GM13976 (cell line): ENCODE data around the gene RBMS2.

Source experiments
- DNase-seq: peaks from one replicate; pipeline ENCODE4 v3.0.0; 2012; ENCODE audit warnings: low spot score
- in situ Hi-C: fragments of 300-500 bp; cut with MboI; formaldehyde crosslinking; loops from one replicate; pipeline ENCODE4 v1.12.0; 2022; ENCODE audit warnings: low sequenced_read_pairs, mixed read lengths, inconsistent platforms; ENCODE audit not compliant: unreplicated experiment
- TF ChIP-seq, protein P1 (sequence below): IDR thresholded peaks from 2 replicates; pipeline ENCODE4 v1.5.1; 2012; ENCODE audit warnings: borderline replicate concordance, mild to moderate bottlenecking; ENCODE audit not compliant: insufficient read depth; ENCODE audit errors: extremely low read depth, missing control alignments, control extremely low read depth

Gene RBMS2

DNA sequence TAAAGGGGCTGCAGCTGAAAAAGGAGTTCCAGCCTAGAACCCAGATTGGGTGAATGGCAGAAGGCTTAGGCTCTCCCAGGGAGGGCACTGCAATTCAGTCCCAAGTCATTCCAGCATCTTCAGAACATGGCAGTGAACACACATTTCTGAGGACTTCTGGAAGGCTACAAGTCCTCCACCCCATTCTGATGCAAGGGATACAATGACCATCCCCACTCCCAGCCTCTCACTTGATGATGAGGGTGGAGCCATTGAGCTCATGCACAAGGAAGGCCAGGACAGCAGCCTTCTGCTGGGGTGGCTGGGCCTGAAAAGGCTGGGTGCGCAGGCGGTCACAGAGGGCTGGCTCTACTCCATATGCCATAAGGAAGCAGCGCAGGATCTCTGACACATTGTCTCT lies 82.7 kb downstream of the RBMS2 start:
- DNase-seq: no peak
- TF ChIP-seq, protein P1, sequence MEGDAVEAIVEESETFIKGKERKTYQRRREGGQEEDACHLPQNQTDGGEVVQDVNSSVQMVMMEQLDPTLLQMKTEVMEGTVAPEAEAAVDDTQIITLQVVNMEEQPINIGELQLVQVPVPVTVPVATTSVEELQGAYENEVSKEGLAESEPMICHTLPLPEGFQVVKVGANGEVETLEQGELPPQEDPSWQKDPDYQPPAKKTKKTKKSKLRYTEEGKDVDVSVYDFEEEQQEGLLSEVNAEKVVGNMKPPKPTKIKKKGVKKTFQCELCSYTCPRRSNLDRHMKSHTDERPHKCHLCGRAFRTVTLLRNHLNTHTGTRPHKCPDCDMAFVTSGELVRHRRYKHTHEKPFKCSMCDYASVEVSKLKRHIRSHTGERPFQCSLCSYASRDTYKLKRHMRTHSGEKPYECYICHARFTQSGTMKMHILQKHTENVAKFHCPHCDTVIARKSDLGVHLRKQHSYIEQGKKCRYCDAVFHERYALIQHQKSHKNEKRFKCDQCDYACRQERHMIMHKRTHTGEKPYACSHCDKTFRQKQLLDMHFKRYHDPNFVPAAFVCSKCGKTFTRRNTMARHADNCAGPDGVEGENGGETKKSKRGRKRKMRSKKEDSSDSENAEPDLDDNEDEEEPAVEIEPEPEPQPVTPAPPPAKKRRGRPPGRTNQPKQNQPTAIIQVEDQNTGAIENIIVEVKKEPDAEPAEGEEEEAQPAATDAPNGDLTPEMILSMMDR: no peak
- in situ Hi-C loops: loop anchor here (25.0 kb wide), 1 partner anchor 92 kb away; the partner anchor contains the start of gene RBMS2

DNA sequence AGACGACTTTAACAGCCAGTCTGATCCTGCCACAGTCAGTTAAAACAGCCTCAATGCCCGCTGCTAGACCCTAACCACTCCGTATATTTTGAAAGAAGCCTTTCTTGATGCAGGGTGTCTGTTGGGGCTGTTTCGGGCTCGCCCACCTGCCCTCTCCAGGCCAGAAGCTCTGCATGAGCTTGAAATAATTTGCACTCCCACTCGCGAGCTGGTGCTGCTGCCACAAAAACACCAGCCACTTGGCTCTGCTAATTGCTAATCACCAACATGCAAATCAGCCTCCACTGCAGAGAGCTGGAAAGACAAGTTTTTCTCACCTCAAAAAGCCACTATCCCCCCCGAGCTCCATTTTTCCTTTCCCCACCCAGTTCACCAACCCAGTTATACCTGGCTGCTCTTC lies 93.0 kb downstream of the RBMS2 start:
- in situ Hi-C loops: loop anchor here (25.0 kb wide), 1 partner anchor 102 kb away; the partner anchor contains the start of gene RBMS2
- DNase-seq: no peak
- TF ChIP-seq, protein P1: no peak

DNA sequence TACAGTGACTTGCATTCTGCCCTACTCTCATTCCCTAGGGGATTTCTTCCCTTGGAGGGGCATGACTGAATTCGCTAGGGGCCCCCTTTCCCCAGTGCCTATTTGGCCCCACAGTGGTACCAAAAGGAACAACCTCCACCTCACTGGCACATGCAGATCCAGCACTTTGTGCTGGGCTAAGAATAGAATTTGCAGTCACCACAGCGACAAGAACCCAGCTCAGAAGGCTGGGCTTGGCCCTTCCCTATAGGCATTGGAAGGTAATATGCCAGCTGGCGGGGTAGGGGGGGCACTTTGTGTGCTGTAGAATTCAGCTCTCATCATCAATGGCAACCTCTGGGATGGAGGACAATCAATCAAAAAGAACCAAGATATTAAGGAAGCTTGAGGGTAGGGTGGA lies 94.6 kb downstream of the RBMS2 start:
- TF ChIP-seq, protein P1: no peak
- no peak for DNase-seq
- in situ Hi-C loops: loop anchor here (25.0 kb wide), 1 partner anchor 104 kb away; the partner anchor contains the start of gene RBMS2

DNA sequence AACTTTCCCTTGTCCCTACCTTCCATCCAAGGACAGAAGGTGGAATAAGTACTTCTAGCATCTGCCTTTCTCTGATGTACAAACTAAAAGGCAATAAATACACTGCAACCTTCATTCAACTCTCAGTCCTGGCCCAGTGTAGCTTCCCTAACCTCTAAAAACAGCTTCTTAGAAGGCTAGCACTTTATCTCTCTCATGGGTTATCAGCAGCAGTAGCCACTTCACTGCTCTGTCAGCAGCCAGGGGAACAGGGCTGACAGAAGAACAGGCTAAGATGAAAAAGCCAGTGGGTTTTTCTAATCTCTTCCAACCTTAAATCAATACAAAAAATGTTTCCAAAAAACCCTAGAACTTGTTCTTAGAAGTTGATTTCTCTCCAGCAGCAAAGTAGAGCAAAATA lies 95.3 kb downstream of the RBMS2 start:
- TF ChIP-seq, protein P1: no peak
- no peak for DNase-seq
- in situ Hi-C loops: loop anchor here (25.0 kb wide), 1 partner anchor 105 kb away; the partner anchor contains the start of gene RBMS2

DNA sequence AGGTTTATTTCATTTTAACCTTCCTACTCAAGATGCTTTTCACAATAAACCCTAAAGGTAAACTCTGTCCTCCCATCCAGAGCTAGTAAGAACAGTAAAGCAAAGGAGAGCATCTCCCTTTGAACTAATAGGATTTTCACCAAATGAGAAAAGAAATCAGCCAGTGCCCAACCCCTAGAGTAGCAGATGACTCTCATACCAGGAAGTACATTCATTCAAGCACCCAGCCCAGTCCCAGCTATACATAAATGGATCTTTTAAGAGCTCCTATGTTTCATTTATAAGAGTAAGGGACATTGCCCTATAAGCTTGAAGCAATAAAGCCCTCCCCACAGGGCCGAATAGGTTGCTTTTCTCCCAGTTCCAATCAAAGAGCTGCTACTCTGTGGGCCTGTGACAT lies 100.9 kb downstream of the RBMS2 start:
- TF ChIP-seq, protein P1: no peak
- DNase-seq: no peak
- in situ Hi-C loops: loop anchor here (25.0 kb wide), 1 partner anchor 110 kb away; the partner anchor contains the start of gene RBMS2

DNA sequence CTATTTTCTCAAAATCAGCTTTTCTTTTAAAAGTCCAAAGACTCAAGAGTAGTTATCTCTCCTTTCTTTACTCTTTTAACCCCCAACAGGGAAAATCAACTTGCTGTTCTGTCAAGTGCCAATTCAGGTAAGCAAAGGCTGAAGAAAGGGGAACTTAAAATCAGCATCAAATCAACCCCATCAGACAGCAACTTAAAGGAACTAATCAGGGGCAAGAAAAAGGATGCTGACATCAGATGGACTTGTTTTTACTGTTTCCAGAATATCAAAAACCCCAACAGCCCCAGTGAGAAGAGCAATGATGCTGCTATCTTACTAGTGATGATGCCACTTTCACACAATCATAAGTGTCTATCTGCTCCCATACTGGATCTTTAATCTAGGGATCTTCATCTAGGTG lies 105.1 kb downstream of the RBMS2 start:
- TF ChIP-seq, protein P1: no peak
- in situ Hi-C loops: no loop called here
- DNase-seq: no peak
